ENCODE measurements around the gene PRKAR1B. TPM values are rescaled to one million over a fixed set of nuclear protein-coding genes. Genes with fewer than 3 reads are reported as not detected.
"Not testable (repeated sequence)": the region's sequence is repeated elsewhere in the genome, so short reads cannot be mapped to it uniquely, and the experiment has no call there.

PRKAR1B gene
- total RNA-seq, 2 donors from 2014 or later = 12.1 to 54.1 TPM

- ATAC-seq (no peak), DNase-seq (ENCODE audit: low spot score in 2 of 2) (no peak)
- Mint-ChIP-seq H3K9me3 (no peaks in the 10 kb centered on the region), H3K36me3 (peaks cover 0 to 2% of the 10 kb centered on the region in 2 donors), H3K27ac (no peak overlapping the region)
Measured at GRCh38 chr7:762885-763284, 35.8 kb upstream of the PRKAR1B start.

- Mint-ChIP-seq H3K27ac (no peak overlapping the region), H3K9me3 (no peaks in the 10 kb centered on the region), H3K36me3 (no peaks in the 10 kb centered on the region)
- DNase-seq (ENCODE audit: low spot score in 2 of 2) = no peak
- no peak for ATAC-seq
Measured at GRCh38 chr7:761631-762030, 34.5 kb upstream of the PRKAR1B start.

DNA sequence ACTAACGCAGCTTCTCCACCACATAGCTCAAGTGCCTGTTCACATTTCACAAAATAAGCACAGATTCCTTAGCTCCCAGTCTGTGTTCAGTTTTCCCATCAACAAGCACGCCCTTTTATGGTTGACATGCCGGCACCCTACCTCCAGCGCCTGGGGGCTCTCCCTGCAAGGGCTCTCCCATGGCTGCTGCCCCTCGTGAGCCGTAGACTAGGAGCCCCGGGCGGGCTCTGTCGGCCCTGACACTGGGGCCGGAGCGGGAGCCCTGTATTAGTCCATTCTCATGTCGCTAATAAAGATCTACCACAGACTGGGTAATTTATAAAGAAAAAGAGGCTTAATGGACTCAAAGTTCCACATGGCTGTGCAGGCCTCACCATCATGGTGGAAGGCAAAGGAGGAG, 34.0 kb upstream of the PRKAR1B start:
- peak overlapping the region in 1 of 2 donors; percentile 44 for H3K27ac Mint-ChIP-seq
- no peaks in the 10 kb centered on the region for H3K9me3 Mint-ChIP-seq
- ATAC-seq (no peak), DNase-seq (ENCODE audit: low spot score in 2 of 2) (no peak)
- no peaks in the 10 kb centered on the region for H3K36me3 Mint-ChIP-seq

DNA sequence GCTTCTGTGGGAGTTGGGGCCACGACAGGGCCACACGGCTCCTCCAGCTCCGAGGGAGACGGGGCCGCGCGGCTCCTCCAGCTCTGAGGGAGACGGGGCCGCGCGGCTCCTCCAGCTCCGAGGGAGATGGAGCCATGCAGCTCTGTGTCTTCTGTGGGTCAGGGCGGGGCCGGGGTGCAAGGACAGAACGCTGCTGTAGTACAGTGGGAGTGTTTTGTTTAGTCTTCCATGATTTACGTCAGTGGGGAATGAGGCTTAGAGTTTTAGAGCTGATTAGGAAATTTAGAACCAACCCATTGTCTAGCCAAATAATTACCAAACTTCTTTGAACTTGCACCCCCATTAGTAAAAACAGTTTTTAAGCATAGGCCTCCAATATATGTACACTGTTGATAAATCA, 32.9 kb upstream of the PRKAR1B start:
- H3K9me3 Mint-ChIP-seq = no peaks in the 10 kb centered on the region
- H3K27ac Mint-ChIP-seq = no peak overlapping the region
- H3K36me3 Mint-ChIP-seq = peaks cover 0 to 9% of the 10 kb centered on the region in 2 donors
- DNase-seq (ENCODE audit: low spot score in 2 of 2) = no peak
- ATAC-seq = no peak

DNA sequence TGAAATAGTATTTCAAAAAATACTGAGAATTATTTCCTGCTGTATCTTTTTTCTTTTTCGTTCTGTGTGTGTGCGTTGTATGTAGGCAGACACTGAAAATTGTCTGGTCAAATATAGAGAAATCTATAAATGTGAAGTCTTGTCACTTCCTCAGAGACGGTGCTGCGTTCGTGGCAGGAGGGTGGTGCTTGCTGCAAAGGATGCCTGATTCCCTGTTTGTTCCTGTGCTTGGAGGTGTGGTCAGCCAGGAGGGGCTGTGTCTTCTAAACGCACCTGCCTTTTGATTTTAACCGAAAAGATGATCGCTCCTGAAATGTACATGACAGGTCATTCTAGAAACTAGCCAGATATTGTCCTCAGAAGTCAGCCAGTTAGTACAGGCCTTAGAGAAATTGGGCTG, 32.5 kb upstream of the PRKAR1B start:
- ATAC-seq (no peak), DNase-seq (ENCODE audit: low spot score in 2 of 2) (no peak)
- Mint-ChIP-seq H3K9me3 (no peaks in the 10 kb centered on the region), H3K36me3 (peaks cover 0 to 13% of the 10 kb centered on the region in 2 donors), H3K27ac (peak overlapping the region in 1 of 2 donors; percentile 37)

DNA sequence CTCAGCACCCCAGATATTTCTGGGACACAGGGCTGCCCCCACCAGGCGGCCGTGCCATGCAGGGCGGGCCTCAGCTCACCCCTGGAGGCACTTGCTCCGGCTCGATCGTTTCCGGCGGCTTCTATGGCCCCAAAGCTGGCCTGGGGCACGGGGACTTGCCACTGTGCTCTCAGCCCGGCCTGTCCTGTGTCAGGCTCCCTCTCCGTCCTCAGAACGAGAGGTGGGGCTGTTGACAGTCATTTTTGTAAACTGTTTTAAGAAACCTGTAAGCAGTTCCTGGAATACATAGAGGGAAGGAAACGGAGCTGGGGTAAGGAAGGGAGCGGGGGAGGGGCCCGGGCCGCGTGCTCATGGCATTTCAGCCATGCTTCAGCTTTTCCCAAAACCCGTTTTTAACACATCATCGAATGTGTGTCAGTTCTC, 30.7 kb upstream of the PRKAR1B start:
- Mint-ChIP-seq H3K27ac (no peak overlapping the region), H3K36me3 (peaks cover 7 to 15% of the 10 kb centered on the region in 2 donors), H3K9me3 (no peaks in the 10 kb centered on the region)
- no peak for DNase-seq (ENCODE audit: low spot score in 2 of 2)
- ATAC-seq = no peak

DNA sequence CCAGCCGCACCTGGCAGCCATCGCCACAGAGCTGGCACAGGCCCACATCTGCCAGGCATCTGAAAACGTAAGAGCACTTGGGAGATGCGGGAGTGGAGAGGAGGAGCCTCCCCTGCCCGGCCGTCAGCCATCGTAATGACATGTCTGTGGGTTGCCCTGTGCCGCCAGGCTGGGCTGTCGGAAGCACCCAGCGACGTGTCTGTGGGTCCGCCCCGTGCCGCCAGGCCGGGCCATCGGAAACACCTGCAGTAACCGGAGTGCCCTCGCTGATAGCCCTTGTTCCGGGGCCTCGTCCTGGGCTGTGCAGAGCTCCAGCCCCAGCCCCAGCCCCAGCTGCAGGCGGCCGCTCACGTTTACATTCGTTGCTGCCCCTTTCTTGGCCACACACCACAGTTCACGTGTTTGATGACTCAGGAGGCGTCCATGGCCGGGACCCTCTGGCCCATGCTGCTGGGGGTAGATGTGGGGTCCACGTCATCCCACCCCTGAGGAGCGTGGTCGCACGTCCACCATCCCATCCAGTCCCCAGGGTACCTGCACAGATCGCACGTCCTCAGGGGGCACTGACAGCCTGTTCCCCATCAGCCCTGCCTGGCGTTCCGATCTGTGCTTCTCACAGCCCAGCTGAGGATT, 30.0 kb upstream of the PRKAR1B start:
- no peak overlapping the region for H3K27ac Mint-ChIP-seq
- H3K9me3 Mint-ChIP-seq = no peaks in the 10 kb centered on the region
- ATAC-seq = no peak
- peaks cover 7 to 15% of the 10 kb centered on the region in 2 donors for H3K36me3 Mint-ChIP-seq
- DNase-seq (ENCODE audit: low spot score in 2 of 2) = no peak

GRCh38 chr7:756231-756927, 29.3 kb upstream of the PRKAR1B start:
- ATAC-seq = no peak
- peaks cover 7 to 15% of the 10 kb centered on the region in 2 donors for H3K36me3 Mint-ChIP-seq
- H3K9me3 Mint-ChIP-seq = no peaks in the 10 kb centered on the region

DNA sequence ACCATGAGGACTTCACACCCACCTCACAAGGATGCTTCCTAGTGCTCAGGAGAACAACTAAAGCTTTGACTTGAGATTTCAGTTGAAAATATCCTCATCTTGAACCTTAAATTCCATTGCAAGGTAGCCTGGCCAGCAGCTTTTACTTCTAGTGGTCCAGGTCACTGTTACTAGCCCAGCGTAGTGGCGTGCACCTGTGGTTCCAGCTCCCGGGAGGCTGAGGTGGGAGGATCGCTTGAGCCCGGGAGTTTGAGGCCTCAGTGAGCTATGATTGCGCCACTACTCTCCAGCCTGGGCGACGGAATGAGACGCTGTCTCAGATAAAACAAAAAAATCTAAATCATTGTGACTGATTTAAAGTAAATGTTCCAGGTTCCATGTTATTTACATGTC, 28.3 kb upstream of the PRKAR1B start:
- DNase-seq (ENCODE audit: low spot score in 2 of 2) = no peak
- peak overlapping the region in 1 of 2 donors; percentile 33 for H3K27ac Mint-ChIP-seq
- ATAC-seq = no peak
- H3K36me3 Mint-ChIP-seq = peaks cover 7 to 15% of the 10 kb centered on the region in 2 donors
- H3K9me3 Mint-ChIP-seq = no peaks in the 10 kb centered on the region

More at GRCh38 chr7:756231-756927, 29.3 kb upstream of the PRKAR1B start:
- no peak for DNase-seq (ENCODE audit: low spot score in 2 of 2)
- H3K27ac Mint-ChIP-seq = no peak overlapping the region

DNA sequence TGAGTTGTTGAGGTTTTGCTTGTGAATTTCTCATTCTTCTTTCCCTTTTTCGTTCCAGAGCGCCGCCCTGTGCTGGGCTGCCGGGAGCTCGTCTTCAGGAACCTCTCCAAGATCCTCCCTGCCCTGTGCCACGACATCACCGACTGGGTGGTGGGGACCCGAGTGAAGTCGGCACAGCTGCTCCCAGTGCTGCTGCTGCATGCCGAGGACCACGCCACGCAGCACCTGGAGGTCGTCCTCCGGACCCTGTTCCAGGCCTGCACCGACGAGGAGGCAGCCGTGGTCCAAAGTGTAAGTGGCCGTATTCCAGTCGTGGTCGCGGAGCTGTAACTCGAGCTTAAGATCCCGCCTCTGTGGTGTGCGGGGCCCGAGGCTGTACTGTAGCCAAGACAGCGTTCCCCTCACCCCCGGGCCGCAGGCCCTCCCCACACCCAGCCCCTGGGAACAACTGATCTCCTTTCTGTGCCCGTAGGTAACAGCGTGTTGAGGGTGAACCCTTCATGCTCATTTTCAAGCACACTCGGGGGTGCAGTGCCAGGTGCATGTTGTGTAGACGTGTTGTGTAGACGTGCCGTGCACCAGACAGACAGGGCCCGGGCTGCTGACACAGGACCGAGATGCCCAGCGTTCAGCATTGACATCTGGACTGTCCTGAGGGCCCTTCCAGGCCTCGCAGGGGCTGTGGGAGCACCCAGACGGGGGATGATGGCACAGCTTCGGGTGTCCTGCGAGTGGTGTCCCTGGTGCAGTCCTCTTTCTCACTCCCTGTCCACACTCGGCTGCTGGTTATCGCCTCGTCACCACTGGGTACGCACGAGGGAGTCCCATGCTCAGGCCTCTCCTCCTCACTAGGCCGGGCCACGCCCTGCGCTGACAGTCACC, 27.7 kb upstream of the PRKAR1B start:
- Mint-ChIP-seq H3K9me3 (no peaks in the 10 kb centered on the region), H3K36me3 (peaks cover 7 to 15% of the 10 kb centered on the region in 2 donors), H3K27ac (peak overlapping the region; percentile 22 to 33)
- DNase-seq (ENCODE audit: low spot score in 2 of 2) (no peak), ATAC-seq (no peak)

DNA sequence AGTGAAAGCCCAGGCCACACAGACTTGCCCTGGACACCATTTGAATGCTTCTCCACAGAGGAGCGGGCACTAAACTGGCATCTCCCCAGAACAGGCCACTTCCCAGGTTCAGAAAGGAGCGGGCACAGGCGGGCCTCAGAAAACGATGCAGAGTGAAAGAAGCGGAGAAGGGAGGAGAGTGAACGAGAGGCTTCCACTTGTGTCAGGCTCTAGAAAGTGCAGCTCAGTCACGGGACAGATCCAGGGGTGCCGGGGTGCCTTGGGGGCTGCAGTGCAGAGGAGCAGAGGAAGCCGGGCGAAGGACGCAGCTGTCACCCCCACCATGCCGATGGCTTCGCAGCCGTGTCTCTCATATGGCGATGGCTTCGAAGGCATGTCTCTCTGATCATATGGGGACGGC, 26.1 kb upstream of the PRKAR1B start:
- DNase-seq (ENCODE audit: low spot score in 2 of 2) (no peak), ATAC-seq (no peak)
- Mint-ChIP-seq H3K9me3 (no peaks in the 10 kb centered on the region), H3K36me3 (peaks cover 7 to 15% of the 10 kb centered on the region in 2 donors), H3K27ac (no peak overlapping the region)

DNA sequence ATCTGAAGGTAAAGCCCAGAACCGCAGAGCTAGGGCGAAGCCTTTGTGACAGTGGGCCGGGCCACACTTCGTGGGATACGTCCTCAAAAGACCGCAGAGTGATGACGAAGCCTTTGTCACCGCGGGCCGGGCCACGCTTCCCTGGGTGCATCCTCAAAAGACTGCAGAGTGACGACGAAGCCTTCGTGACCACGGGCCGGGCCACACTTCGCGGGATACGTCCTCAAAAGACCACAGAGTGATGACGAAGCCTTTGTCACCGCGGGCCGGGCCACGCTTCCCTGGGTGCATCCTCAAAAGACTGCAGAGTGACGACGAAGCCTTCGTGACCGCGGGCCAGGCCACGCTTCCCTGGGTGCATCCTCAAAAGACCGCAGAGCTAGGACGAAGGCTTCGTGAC, 25.2 kb upstream of the PRKAR1B start:
- ATAC-seq = peak in 1 of 2 donors; percentile 37
- H3K36me3 Mint-ChIP-seq = peaks cover 7 to 15% of the 10 kb centered on the region in 2 donors
- DNase-seq (ENCODE audit: low spot score in 2 of 2); H3K9me3 Mint-ChIP-seq; H3K27ac Mint-ChIP-seq: not testable (repeated sequence)

- no peak overlapping the region for H3K27ac Mint-ChIP-seq
- H3K36me3 Mint-ChIP-seq = peaks cover 7 to 15% of the 10 kb centered on the region in 2 donors
- DNase-seq (ENCODE audit: low spot score in 2 of 2) (no peak), ATAC-seq (no peak)
- H3K9me3 Mint-ChIP-seq = no peaks in the 10 kb centered on the region
Measured at GRCh38 chr7:751826-752225, 24.7 kb upstream of the PRKAR1B start.

DNA sequence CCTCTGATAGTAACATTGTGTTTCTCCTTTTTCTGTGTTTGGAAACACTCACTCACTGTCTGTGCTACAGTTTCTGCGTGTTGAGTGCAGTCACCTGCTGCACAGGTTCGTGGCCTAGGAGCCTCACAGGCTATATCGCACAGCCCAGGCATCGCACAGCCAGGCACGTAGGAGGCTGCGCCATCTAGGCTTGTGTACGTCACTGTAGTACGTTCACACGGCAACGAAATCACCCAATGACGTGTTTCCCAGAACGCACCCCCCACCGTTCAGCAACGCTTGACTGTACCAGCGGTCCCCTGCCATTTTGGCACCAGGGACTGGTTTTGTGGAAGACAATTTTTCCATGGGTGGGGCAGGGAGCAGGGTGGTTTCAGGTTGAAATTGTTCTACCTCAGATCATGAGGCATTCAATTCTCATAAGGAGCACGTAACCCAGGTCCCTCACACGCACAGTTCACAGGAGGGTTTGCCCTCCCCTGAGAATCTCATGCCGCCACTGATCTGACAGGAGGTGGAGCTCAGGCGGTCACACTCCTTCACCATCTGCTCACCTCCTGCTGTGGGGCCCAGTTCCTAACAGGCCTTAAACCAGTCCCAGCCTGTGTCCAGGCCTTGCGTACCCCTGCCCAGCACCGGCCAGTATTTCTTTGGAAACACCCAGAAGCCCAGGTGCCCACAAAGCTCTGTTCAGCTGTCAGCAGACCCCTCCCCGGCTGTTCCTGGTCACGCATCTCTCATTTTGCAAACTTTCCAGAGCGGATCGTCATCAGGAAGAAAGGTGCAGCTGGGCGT, 23.2 kb upstream of the PRKAR1B start:
- DNase-seq (ENCODE audit: low spot score in 2 of 2) = no peak
- H3K27ac Mint-ChIP-seq = no peak overlapping the region
- peaks cover 12 to 14% of the 10 kb centered on the region in 2 donors for H3K36me3 Mint-ChIP-seq
- no peak for ATAC-seq
- H3K9me3 Mint-ChIP-seq = no peaks in the 10 kb centered on the region

- H3K9me3 Mint-ChIP-seq = no peaks in the 10 kb centered on the region
- ATAC-seq (no peak), DNase-seq (ENCODE audit: low spot score in 2 of 2) (no peak)
- H3K36me3 Mint-ChIP-seq = peaks cover 10 to 18% of the 10 kb centered on the region in 2 donors
- H3K27ac Mint-ChIP-seq = no peak overlapping the region
Measured at GRCh38 chr7:749140-749551, 22.1 kb upstream of the PRKAR1B start.

DNA sequence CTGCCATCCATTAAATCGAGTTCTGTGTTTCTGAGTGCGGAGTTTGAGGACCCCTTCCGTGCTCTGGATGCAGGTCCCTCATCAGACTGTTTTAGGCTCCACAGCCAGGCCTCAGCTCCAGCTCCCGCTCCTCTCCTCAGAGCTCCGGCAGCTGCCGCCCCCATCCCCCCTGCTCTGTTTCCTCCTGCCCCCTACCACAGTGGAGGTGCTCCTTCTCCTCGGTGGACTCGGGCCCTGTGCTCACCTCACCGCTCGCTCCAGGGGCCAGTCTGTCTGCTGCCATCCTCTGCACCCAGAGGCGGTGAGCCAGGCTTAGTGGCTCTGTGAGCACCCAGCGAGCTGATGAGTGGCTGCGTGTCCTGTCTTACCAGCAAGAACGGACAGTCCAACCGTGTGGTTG, 21.4 kb upstream of the PRKAR1B start:
- ATAC-seq (no peak), DNase-seq (ENCODE audit: low spot score in 2 of 2) (no peak)
- H3K36me3 Mint-ChIP-seq = peaks cover 10 to 17% of the 10 kb centered on the region in 2 donors
- H3K9me3 Mint-ChIP-seq = no peaks in the 10 kb centered on the region
- no peak overlapping the region for H3K27ac Mint-ChIP-seq

All from activated naive CD4-positive, alpha-beta T cell treated with anti-CD3 and anti-CD28 coated beads, Interleukin-2, amount 50 U/mL, for 72 hours (primary cell).